GM12878 (cell line): ENCODE data around the gene SMIM14. TPM values are rescaled to one million over a fixed set of nuclear protein-coding genes. Genes with fewer than 3 reads are reported as not detected.

Source experiments
- ATAC-seq: fragments of 200-7000 bp; cut with Tn5 transposase; 3 replicates; pipeline ENCODE4 v1.9.1; 2020; ENCODE audit warnings: mild to moderate bottlenecking, moderate library complexity
- BruUV-seq: library from RNA; stranded (reverse); fragments of 400-500 nt; replicated peaks from 2 replicates; lab custom pipeline; 2021; lab: Mats Ljungman, UMichigan
- CTCF ChIA-PET: fragments of 300-600 bp; sonication (Branson Sonifier 250); formaldehyde crosslinking; extraction: SDS; loops from one replicate; lab custom pipeline; 2021; ENCODE audit warnings: inconsistent platforms; lab: Yijun Ruan, JAX
- POLR2A ChIA-PET: fragments of 350-600 bp; formaldehyde crosslinking; extraction: SDS; loops from one replicate; lab custom pipeline; 2021; ENCODE audit warnings: inconsistent platforms; lab: Charles Lee
- RAD21 ChIA-PET: fragments of 300-600 bp; sonication (Branson Sonifier 250); formaldehyde crosslinking; loops from one replicate; lab custom pipeline; 2023; ENCODE audit warnings: antibody characterized with exemption; ENCODE audit not compliant: unreplicated experiment; lab: Charles Lee
- SMC1A ChIA-PET: fragments of 300-600 bp; sonication (Branson Sonifier 250); formaldehyde crosslinking; loops from one replicate; lab custom pipeline; 2023; ENCODE audit not compliant: unreplicated experiment, uncharacterized antibody; lab: Charles Lee
- DNase-seq: peaks from one replicate; pipeline ENCODE4 v3.0.0-alpha.2; 2011; ENCODE audit warnings: low read depth, low spot score
- FAIRE-seq: peaks from 3 replicates; lab custom pipeline; 2011; peaks lifted over from hg19 to GRCh38; lab: Jason Lieb, UNC
- H2AFZ ChIP-seq: 2 replicates; pipeline ENCODE4 v1.6.0; 2011; ENCODE audit warnings: low read depth, low read length, control low read depth; ENCODE audit not compliant: control insufficient read depth
- H3K27ac ChIP-seq: 2 replicates; pipeline ENCODE4 v1.5.1; 2011; ENCODE audit warnings: control low read depth; ENCODE audit not compliant: control insufficient read depth, insufficient read depth
- H3K27me3 ChIP-seq, 2 experiments: replicated peaks in 1 of 2; 2 replicates each; pipeline versions ENCODE4 v1.6.0 to v1.6.1; 2011; ENCODE audit warnings: low read length in 1 of 2; ENCODE audit not compliant: control insufficient read depth in 2 of 2, insufficient read depth in 2 of 2
- H3K36me3 ChIP-seq, 2 experiments: 2 replicates each; pipeline ENCODE4 v1.5.1; 2011; ENCODE audit warnings: low read length in 1 of 2; ENCODE audit not compliant: control insufficient read depth in 2 of 2, insufficient read depth in 2 of 2
- H3K4me1 ChIP-seq: 2 replicates; pipeline ENCODE4 v1.6.1; 2011; ENCODE audit warnings: mild to moderate bottlenecking, low read length, moderate library complexity, mixed read lengths; ENCODE audit not compliant: control insufficient read depth, insufficient read depth
- H3K4me2 ChIP-seq: 2 replicates; pipeline ENCODE4 v1.6.0; 2011; ENCODE audit warnings: control low read depth; ENCODE audit not compliant: control insufficient read depth, insufficient read depth
- H3K4me3 ChIP-seq: fragments of 200-600 bp; sonication (generic); 2 replicates; pipeline ENCODE4 v1.5.1; 2016
- H3K79me2 ChIP-seq: 2 replicates; pipeline ENCODE4 v1.6.0; 2011; ENCODE audit warnings: low read length; ENCODE audit not compliant: control insufficient read depth, insufficient read depth
- H3K9ac ChIP-seq: 2 replicates; pipeline ENCODE4 v1.8.0; 2011; ENCODE audit warnings: low read length, control low read depth, mixed read lengths; ENCODE audit not compliant: control insufficient read depth, insufficient read depth
- H3K9me3 ChIP-seq: replicated peaks from 3 replicates; pipeline ENCODE4 v1.5.1; 2011; ENCODE audit warnings: mild to moderate bottlenecking, low read length; ENCODE audit not compliant: control insufficient read depth, insufficient read depth
- H4K20me1 ChIP-seq: 2 replicates; pipeline ENCODE4 v1.6.0; 2011; ENCODE audit not compliant: control insufficient read depth, insufficient read depth
- CBX5 ChIP-seq: sonication (generic); IDR thresholded peaks from 2 replicates; pipeline ENCODE4 v1.6.1; 2016; ENCODE audit warnings: low read depth, moderate library complexity, mild to moderate bottlenecking, inconsistent platforms
- ETV6 ChIP-seq, 2 experiments: fragments of 450-650 bp in 1 of 2; IDR thresholded peaks in 1 of 2; conservative IDR thresholded peaks in 1 of 2; 2 replicates each; pipeline ENCODE4 v1.6.1; 2014; ENCODE audit warnings: antibody characterized with exemption in 1 of 2, borderline replicate concordance in 1 of 2, low read depth in 1 of 2, mild to moderate bottlenecking in 1 of 2, moderate library complexity in 1 of 2
- EZH2 ChIP-seq: IDR thresholded peaks from 2 replicates; pipeline ENCODE4 v1.6.1; 2012; ENCODE audit warnings: low read depth, mild to moderate bottlenecking, control low read depth, inconsistent platforms, low read length, borderline replicate concordance; ENCODE audit not compliant: control insufficient read depth
- IRF3 ChIP-seq: fragments of 450-650 bp; IDR thresholded peaks from 2 replicates; pipeline ENCODE4 v1.6.1; 2014; ENCODE audit warnings: mild to moderate bottlenecking
- IRF5 ChIP-seq: fragments of 450-650 bp; IDR thresholded peaks from 2 replicates; pipeline ENCODE4 v1.6.1; 2017; ENCODE audit warnings: borderline replicate concordance
- MTA2 ChIP-seq: fragments of 450-650 bp; IDR thresholded peaks from 2 replicates; pipeline ENCODE4 v1.6.1; 2016; ENCODE audit warnings: low read depth, mild to moderate bottlenecking, moderate library complexity
- MYB ChIP-seq: fragments of 150-350 bp; IDR thresholded peaks from 2 replicates; pipeline ENCODE4 v1.6.1; 2014; ENCODE audit warnings: mild to moderate bottlenecking, low read depth, low read length, borderline replicate concordance
- POLR2AphosphoS5 ChIP-seq: IDR thresholded peaks from 2 replicates; pipeline ENCODE4 v1.6.1; 2011; ENCODE audit warnings: mild to moderate bottlenecking, low read length, inconsistent platforms
- REST ChIP-seq: IDR thresholded peaks from 2 replicates; pipeline ENCODE4 v1.6.1; 2012; ENCODE audit warnings: mild to moderate bottlenecking, low read depth, low read length
- SIN3A ChIP-seq: IDR thresholded peaks from 2 replicates; pipeline ENCODE4 v1.6.1; 2012; ENCODE audit warnings: low read depth, low read length, improper control_type of control experiment
- WRNIP1 ChIP-seq: IDR thresholded peaks from 2 replicates; pipeline ENCODE4 v1.6.1; 2011; ENCODE audit warnings: low read depth, low read length, improper control_type of control experiment, borderline replicate concordance
- WGBS: methylation state at CpG from one replicate; pipeline ENCODE4 v1.1.6; 2016; ENCODE audit warnings: low lambda C conversion rate; ENCODE audit not compliant: insufficient replicate concordance, insufficient coverage; ENCODE audit errors: missing lambda C conversion rate; 5-methylcytosine and 5-hydroxymethylcytosine counted together
- in situ Hi-C: fragments of 300-500 bp; cut with MboI; formaldehyde crosslinking; loops from 9 replicates; pipeline ENCODE4 v1.14.3; 2018; ENCODE audit warnings: mixed read lengths
- intact Hi-C: fragments of 100-400 bp; cut with micrococcal nuclease; formaldehyde crosslinking; loops from one replicate; pipeline ENCODE4 v1.14.2; 2022; ENCODE audit not compliant: unreplicated experiment
- polyA plus RNA-seq, 11 experiments: library from polyadenylated mRNA; depleted of rRNA in 4 of 11; unstranded in 6 of 11; stranded (reverse) in 5 of 11; fragments of >200 nt; fragmentation: Nextera tagmentation in 4 of 11; fragmentation: Illumina TruSeq in 1 of 11; extraction: Ambion mirVana in 4 of 11; extraction: Trizol in 1 of 11; gene quantifications; 1 replicate in 1 of 11; 2 replicates in 10 of 11; pipeline versions ENCODE4 v1.2.1 to v1.2.3, GENCODE V29; 2011 to 2016; ENCODE audit warnings: inconsistent platforms in 2 of 11, missing spikeins in 2 of 11, low read depth in 1 of 11
- total RNA-seq, 4 experiments: library from RNA; depleted of rRNA in 3 of 4; stranded (reverse); fragments of >200 nt in 3 of 4; fragmentation: Illumina TruSeq in 1 of 4; extraction: Trizol in 1 of 4; gene quantifications; 2 replicates each; pipeline versions ENCODE4 v1.2.1 to v1.2.3, GENCODE V29; 2013 to 2021

The SMIM14 gene
- total and polyA plus RNA-seq, 10 of the 15 experiments (the other 5 are each of a cell fraction or from before 2014, with no cell fraction given): 125 to 671 (median 188) TPM

GRCh38 chr4:39667706-39668105 lies 29.0 kb upstream of the SMIM14 start:
- no peaks in the 10 kb centered on the region for H4K20me1 ChIP-seq
- H3K36me3 ChIP-seq: no peaks in the 10 kb centered on the region
- no peak for DNase-seq
- RAD21 ChIA-PET: no interaction called here
- H3K79me2 ChIP-seq: no peaks in the 10 kb centered on the region
- intact Hi-C loops: no loop called here
- ATAC-seq: no peak
- CTCF ChIA-PET: interaction anchor here (0.6 to 1.7 kb wide), 6 partner anchors 9 to 213 kb away, joined by 3 to 5 read pairs (median 4); no protein-coding TSS in a partner anchor
- WGBS: 0% methylated on average over 1 of the region's 1 CpG
- TF ChIP-seq ETV6 (conservative IDR thresholded peaks at IDR 0.05 in 1 of 2, IDR thresholded peaks at IDR 0.05 in 1 of 2; ENCODE audit: borderline replicate concordance in 1 of 2, low read depth in 1 of 2) (no peak), MYB (no peak), IRF5 (no peak), SIN3A (no peak), CBX5 (no peak), REST (no peak), IRF3 (no peak), POLR2AphosphoS5 (no peak), WRNIP1 (no peak), MTA2 (no peak), EZH2 (no peak)
- TF ChIP-seq, all 136 proteins: peak for 0
- H3K9me3 ChIP-seq: no peaks in the 10 kb centered on the region
- no peak overlapping the region for H3K4me3 ChIP-seq
- ChIA-PET SMC1A (interaction anchor here (1.1 to 2.2 kb wide), 2 partner anchors 11 to 216 kb away, joined by 4 to 8 read pairs; no protein-coding TSS in a partner anchor), POLR2A (interaction anchor here (0.6 to 1.0 kb wide), 2 partner anchors 9 to 372 kb away, joined by 3 to 5 read pairs; no protein-coding TSS in a partner anchor)
- no peak overlapping the region for H3K27ac ChIP-seq
- BruUV-seq: no TSS peak
- no peak for FAIRE-seq
- no peak overlapping the region for H3K9ac ChIP-seq
- no peaks in the 10 kb centered on the region for H3K27me3 ChIP-seq
- no peak overlapping the region for H3K4me2 ChIP-seq
- in situ Hi-C loops: no loop called here
- H2AFZ ChIP-seq: no peak overlapping the region
- no peaks in the 10 kb centered on the region for H3K4me1 ChIP-seq
